HEK293 (cell line): ENCODE results near the gene EMB.
"Not testable (repeated sequence)": the region's sequence is repeated elsewhere in the genome, so short reads cannot be mapped to it uniquely, and the experiment has no call there.

ENCODE experiments used
- CTCF ChIP-seq: fragments of 450-650 bp; formaldehyde crosslinking; IDR thresholded peaks from 2 replicates; pipeline ENCODE4 v1.5.1; 2016; ENCODE audit warnings: missing biosample characterization, missing genetic modification characterization
- EGR2 ChIP-seq: fragments of 450-650 bp; formaldehyde crosslinking; IDR thresholded peaks from 2 replicates; pipeline ENCODE4 v1.5.1; 2016; ENCODE audit warnings: low read depth, missing biosample characterization, missing genetic modification characterization
- KLF10 ChIP-seq: fragments of 450-650 bp; IDR thresholded peaks from 2 replicates; pipeline ENCODE4 v1.5.1; 2018; ENCODE audit warnings: missing biosample characterization, mild to moderate bottlenecking, missing genetic modification characterization
- MZF1 ChIP-seq: fragments of 450-650 bp; formaldehyde crosslinking; IDR thresholded peaks from 2 replicates; pipeline ENCODE4 v1.5.1; 2017; ENCODE audit warnings: missing biosample characterization, missing genetic modification characterization, borderline replicate concordance
- SETDB1 ChIP-seq: IDR thresholded peaks from one replicate; pipeline ENCODE4 v1.6.1; 2017; ENCODE audit warnings: mild to moderate bottlenecking, low read length, moderate library complexity, mixed read lengths; ENCODE audit not compliant: insufficient read length
- ZNF302 ChIP-seq: fragments of 450-650 bp; formaldehyde crosslinking; IDR thresholded peaks from 2 replicates; pipeline ENCODE4 v1.5.1; 2016; ENCODE audit warnings: missing biosample characterization, missing genetic modification characterization, low read depth
- TF ChIP-seq, protein P1 (sequence below): fragments of 450-650 bp; formaldehyde crosslinking; IDR thresholded peaks from 2 replicates; pipeline ENCODE4 v1.5.1; 2016; ENCODE audit warnings: missing biosample characterization, missing genetic modification characterization

- not testable (repeated sequence) for TF ChIP-seq SETDB1; CTCF; ZNF302 (tag by site-specific recombination); MZF1 (tag by site-specific recombination); EGR2 (tag by site-specific recombination); KLF10
- TF ChIP-seq, protein P1, sequence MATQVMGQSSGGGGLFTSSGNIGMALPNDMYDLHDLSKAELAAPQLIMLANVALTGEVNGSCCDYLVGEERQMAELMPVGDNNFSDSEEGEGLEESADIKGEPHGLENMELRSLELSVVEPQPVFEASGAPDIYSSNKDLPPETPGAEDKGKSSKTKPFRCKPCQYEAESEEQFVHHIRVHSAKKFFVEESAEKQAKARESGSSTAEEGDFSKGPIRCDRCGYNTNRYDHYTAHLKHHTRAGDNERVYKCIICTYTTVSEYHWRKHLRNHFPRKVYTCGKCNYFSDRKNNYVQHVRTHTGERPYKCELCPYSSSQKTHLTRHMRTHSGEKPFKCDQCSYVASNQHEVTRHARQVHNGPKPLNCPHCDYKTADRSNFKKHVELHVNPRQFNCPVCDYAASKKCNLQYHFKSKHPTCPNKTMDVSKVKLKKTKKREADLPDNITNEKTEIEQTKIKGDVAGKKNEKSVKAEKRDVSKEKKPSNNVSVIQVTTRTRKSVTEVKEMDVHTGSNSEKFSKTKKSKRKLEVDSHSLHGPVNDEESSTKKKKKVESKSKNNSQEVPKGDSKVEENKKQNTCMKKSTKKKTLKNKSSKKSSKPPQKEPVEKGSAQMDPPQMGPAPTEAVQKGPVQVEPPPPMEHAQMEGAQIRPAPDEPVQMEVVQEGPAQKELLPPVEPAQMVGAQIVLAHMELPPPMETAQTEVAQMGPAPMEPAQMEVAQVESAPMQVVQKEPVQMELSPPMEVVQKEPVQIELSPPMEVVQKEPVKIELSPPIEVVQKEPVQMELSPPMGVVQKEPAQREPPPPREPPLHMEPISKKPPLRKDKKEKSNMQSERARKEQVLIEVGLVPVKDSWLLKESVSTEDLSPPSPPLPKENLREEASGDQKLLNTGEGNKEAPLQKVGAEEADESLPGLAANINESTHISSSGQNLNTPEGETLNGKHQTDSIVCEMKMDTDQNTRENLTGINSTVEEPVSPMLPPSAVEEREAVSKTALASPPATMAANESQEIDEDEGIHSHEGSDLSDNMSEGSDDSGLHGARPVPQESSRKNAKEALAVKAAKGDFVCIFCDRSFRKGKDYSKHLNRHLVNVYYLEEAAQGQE (tag by site-specific recombination), result not testable (repeated sequence)
Observed at GRCh38 chr5:50458372-50458771, 17.3 kb upstream of the EMB start.
